ENCODE data around the gene DMBT1.

DNA sequence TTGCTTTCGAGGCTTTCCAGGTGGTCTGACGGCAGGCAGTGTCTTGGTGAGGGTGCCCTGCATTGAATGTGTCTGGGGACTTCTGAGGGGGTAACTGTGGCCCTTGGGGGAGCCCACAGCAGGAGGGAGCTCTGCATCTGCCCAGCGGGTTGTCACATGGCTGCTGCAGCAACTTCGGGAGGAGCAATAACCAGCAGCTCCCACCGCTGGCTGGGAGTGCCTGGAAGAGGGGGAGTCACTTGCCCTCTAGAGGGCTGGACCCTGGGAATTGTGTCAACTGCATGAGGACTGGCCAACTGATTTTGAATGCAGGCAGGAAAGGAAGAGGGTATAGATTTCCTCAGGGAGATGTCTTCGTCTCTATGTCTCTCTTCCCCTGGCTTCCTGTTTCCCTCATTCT, 112.7 kb downstream of the DMBT1 start:
- TF ChIP-seq CTCF (conservative IDR thresholded peaks at IDR 0.05): no peak
- TF ChIP-seq ZFX (IDR thresholded peaks at IDR 0.05): no peak
